HG02943 (cell line): ENCODE measurements around the gene TRPM2.

Source experiments
- ATAC-seq: cut with Tn5 transposase; IDR thresholded peaks from one replicate; pipeline ENCODE4 v1.9.1; 2021; ENCODE audit warnings: mild to moderate bottlenecking, low read depth, moderate library complexity; ENCODE audit not compliant: unreplicated experiment

TRPM2 gene

DNA sequence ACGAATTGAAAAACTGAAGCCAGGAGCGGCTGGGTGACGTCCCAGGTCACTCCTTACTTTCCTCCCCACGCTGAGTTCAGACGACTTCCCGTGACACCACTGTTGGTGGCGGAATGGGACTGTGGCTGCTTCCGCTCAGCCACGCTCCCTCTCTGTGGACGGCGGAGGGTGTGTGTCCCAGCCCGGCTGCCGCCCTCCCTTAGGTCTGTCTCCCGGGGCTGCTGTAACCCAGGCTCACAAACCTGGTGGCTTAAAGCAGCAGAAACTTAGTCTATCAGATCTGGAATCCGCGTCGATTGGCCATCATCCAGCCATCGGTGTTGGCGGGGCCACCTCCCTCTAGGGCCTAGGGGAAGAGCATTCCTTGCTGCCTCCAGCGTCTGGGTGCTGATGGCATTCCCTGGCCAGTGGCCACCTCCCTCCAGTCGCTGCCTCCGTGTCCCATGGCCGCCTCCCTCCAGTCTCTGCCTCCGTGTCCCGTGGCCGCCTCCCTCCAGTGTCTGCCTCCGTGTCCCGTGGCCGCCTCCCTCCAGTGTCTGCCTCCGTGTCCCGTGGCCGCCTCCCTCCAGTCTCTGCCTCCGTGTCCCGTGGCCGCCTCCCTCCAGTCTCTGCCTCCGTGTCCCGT is 17.5 kb downstream of the TRPM2 start:
- no peak for ATAC-seq

- ATAC-seq, result no peak
These were observed 18.2 kb downstream of the TRPM2 start for GRCh38 chr21:44371596-44371995.

- ATAC-seq, result no peak
These were observed 19.2 kb downstream of the TRPM2 start for GRCh38 chr21:44372616-44373015.

DNA sequence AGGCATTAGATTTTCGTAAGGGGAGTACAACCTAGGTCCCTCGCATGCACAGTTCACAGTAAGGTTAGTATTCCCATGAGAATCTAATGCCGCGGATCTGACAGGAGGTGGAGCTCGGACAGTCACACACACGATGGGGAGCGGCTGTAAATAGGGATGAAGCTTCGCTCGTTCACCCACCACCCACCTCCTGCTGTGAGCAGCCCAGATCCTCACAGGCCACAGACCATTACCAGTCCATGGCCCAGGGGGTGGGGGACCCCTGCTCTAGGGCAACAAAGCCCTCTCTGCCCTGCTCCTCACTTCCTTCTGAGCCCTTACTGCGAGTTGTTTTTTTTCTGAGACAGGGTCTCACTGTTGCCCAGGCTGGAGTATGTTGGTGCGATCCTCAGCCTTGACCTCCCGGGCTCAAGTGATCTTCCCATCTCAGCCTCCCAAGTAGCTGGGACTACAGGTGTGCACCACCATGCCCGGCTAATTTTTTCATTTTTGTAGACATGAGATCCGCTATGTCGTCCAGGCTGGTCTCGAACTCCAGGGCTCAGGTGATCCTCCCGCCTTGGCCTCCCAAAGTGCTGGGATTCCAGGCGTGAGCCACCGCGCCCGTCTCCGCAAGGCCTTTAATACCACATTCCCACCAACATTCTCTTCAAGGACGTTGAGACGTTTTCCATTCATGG is 21.3 kb downstream of the TRPM2 start:
- no peak for ATAC-seq

DNA sequence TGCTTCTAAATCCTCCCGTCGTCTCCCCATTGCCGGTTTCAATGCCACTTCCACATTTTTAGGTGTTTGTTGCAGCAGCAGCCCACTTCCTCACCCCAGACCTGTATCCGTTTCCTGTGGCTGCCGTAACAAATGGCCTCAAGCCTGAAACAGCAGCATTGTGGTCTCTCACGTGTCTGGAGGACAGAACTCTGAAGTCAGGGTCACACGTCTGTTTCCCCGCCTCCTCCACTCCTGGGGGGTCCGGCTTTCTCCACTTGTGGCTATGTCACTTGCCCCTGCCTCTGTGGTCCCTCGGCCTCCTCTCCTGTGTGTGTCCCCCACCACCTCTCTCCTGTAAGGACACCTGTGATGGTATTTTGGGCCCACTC is 21.8 kb downstream of the TRPM2 start:
- ATAC-seq, result no peak

DNA sequence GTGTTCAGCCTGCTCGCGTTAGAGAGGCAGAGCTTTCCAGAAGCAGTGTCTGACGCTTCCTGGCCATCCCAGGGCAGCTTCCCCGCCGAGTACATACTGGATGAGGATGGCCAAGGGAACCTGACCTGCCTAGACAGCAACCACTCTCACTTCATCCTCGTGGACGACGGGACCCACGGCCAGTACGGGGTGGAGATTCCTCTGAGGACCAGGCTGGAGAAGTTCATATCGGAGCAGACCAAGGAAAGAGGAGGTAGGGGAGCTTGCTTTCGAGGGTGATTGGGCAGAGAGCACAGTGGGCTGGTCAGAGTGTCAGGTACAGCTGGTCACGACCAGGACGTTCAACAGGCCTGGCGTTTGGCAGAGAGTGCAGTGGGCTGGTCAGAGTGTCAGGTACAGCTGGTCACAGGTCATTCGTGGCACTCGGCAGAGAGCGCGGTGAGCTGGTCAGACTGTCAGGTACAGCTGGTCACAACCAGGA is 22.4 kb downstream of the TRPM2 start:
- ATAC-seq, result no peak

GRCh38 chr21:44376606-44377005 is 23.2 kb downstream of the TRPM2 start:
- no peak for ATAC-seq

DNA sequence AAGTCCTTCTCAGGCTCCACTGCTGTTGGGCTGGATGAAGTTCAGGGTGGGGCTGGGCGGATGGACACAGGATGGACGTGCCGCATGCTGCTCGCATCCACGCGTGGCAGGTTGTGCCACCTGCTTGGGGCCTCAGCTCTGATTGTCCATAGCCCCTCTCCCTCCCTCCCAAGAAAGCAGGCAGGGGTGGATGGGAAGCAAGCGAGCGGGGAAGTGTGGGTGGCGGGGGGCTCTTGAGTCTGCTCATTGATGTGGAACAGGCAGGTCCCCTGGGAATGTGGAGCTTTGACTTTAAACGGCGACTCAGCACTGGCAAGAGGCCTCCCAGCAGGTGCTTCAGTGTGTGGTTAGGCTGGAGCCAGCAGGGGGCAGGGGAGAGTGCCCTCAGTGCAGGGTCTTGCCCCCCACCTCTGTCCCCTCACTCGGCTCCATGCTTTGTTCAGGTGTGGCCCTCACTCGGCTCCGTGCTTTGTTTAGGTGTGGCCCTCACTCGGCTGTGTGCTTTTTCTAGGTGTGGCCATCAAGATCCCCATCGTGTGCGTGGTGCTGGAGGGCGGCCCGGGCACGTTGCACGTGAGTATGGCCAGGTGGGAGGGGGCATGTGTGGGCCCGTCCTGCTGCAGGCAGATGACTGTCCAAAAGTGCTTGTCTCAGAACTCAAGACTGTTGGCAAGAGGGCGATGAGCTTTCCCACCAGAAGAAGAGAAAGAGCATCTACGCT is 23.9 kb downstream of the TRPM2 start:
- ATAC-seq, result no peak

DNA sequence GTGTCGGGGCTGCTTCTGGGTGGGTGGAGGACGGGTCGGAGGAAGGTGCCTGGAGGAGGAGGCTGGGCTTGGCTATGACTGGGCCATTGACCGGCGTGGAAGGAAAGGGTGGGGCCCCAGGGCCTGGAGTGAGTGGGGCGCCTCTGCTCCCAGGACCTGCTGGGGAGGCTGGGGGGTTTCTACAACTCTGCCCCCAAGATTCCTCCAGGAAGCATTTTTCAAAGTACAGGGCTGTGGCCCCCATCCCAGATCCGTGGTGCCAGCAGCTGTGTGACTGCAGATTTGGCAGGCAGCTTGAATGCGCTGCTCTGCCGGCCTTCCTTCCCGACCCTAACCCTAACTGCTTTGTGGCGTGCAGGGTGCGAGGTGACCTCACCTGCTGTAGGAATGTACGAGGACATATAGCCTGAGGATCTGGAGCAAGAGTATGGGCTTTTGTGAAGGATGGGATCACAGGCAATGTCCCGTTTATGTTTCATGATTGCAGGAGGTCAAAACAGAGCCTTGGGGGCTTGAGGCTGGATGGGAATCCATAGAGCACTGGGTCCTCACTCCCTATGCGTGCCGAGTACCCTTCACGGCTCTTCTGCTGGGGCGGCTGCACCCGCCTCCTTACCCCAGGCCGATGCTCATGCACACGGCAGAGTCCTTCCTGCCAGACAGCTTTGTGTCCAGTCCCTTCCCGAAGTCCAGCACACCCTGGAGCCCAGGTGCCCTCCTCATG is 24.7 kb downstream of the TRPM2 start:
- no peak for ATAC-seq

- no peak for ATAC-seq
These were observed 25.5 kb downstream of the TRPM2 start for GRCh38 chr21:44378646-44379514.

- no peak for ATAC-seq
These were observed 26.1 kb downstream of the TRPM2 start for GRCh38 chr21:44379515-44379848.

DNA sequence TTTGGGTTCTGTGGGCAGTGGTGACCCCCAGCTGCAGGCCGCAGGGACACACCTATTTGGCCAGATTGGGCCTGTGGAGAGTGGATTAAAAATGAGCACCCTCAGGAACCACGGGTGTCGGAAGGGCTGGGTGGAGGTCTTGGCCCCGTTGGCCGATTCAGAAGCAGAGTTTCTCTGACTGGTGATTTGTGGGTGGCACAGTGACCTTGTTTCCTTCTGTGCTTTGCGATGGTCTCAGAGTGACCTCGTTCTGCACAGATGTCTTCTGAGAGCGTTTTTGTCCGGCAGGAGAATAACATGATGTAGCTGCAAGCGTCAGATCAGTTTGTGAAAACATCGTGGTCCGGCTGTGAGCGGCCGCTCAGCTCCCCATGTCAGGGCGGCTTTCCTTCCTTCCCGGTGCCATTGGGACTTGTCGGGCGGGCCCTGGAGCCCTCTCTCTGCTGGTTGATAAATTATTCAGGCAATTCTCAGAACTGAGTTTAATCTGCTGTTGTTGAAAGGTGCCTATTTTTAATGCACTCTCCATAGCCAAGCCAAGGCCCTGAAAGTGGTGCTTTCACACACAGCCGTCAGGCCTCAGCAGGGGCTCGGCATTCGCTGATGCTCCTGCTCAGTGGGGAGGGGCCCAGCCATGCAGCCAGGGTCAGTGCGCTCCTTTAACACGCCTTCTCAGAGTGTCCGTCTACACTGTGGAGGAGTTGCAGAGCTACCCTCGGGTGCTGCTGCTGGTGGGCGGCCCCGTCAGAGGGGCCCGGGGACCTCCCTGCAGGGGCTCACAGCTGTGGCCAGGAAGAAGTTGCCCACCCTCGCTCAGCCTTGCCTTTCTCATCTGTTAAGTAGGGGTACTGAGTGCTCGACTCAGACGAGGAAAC is 26.8 kb downstream of the TRPM2 start:
- ATAC-seq, result no peak

GRCh38 chr21:44380876-44381275 is 27.5 kb downstream of the TRPM2 start:
- ATAC-seq, result no peak

DNA sequence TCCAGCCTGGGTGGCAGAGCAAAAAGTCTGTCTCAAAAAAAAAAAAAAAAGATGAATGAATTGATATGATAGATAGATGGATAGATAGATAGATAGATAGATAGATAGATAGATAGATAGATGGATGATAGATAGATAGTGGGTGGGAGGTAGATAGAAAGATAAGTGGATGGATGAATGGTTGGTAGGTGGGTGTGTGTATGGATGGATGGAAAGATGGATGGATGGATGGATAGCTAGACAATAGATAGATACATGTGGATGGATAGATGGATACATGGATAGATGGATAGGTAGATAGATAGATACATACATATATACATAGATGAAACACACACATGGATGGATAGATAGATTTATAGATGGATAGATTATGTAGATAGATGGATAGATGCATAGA is 28.5 kb downstream of the TRPM2 start:
- ATAC-seq, result no peak

DNA sequence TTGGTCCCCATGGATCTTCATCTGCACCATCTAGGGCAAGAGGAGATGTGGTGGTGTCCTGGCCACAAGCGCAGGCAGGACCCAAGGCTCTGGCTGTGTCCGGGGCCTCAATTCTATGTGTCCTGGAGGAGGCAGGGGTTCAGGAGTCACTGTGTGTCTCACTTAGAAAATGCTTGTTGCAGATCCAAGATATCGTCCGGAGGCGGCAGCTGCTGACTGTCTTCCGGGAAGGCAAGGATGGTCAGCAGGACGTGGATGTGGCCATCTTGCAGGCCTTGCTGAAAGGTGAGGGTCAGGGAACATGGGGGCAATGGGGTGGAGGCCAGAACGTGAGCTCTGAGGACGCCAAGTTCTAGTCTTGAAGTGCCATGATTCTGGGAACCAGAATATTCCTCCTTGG is 29.1 kb downstream of the TRPM2 start:
- no peak for ATAC-seq

- no peak for ATAC-seq
These were observed 29.8 kb downstream of the TRPM2 start for GRCh38 chr21:44383216-44383615.

GRCh38 chr21:44384968-44385367 is 31.5 kb downstream of the TRPM2 start:
- ATAC-seq, result no peak

- ATAC-seq, result no peak
These were observed 35.9 kb downstream of the TRPM2 start for GRCh38 chr21:44389335-44389734.

DNA sequence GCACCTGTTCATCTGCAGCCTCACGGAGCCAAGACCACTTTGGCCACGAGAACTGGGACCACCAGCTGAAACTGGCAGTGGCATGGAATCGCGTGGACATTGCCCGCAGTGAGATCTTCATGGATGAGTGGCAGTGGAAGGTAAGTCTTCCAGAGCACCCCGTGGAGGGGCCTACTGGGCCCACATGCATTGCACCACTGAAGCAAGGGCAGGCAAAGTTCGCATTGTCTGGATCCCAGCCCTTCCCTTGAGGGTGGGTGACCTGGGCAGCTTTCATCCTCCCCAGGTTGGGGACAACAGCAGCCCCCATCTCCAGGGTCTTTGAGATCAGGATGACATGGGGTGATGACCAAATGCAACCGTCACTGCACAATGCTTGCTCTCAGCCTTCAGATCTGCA is 37.5 kb downstream of the TRPM2 start:
- no peak for ATAC-seq
